A549 treated with dexamethasone at 1 μM for 4 hours (cell line): ENCODE results near the gene TEX44. TPM values are rescaled to one million over a fixed set of nuclear protein-coding genes. Genes with fewer than 3 reads are reported as not detected.

ENCODE experiments used
- total RNA-seq: library from RNA; stranded (reverse); fragments of 200-300 nt; extraction: Qiagen RNA extraction; gene quantifications from 5 replicates; pipeline ENCODE4 v1.2.3, GENCODE V29; 2022

TEX44 gene
- total RNA-seq = not detected in 5 replicates

GRCh38 chr2:231592636-231593145 is at the start of gene TEX44:
Gene TEX44, plus strand, starts transcription at chr2:231592864. Its CDS starts 88 bp downstream, at chr2:231592952.

Other genes with a start within 250 kb of the TEX44 start
- 2.2 to 3.5 TPM (median 3.0 TPM) in 5 replicates for gene B3GNT7, start 197.2 kb upstream of the TEX44 start, total RNA-seq
- 745 to 967 TPM (median 886 TPM) in 5 replicates for gene NCL, start 128.4 kb upstream of the TEX44 start, total RNA-seq
- gene NMUR1, start 62.4 kb upstream of the TEX44 start, total RNA-seq = 0.02 TPM in 3 of 5 replicates, not detected in the others
- 1,608 to 1,847 TPM (median 1,725 TPM) in 5 replicates for gene PTMA, start 115.7 kb downstream of the TEX44 start, total RNA-seq
- 20.9 to 24.0 TPM (median 23.1 TPM) in 5 replicates for gene PDE6D, start 188.4 kb downstream of the TEX44 start, total RNA-seq
- 33.3 to 41.1 TPM (median 39.3 TPM) in 5 replicates for gene COPS7B, start 193.6 kb downstream of the TEX44 start, total RNA-seq